Inflammatory macrophage (primary cell): ENCODE data around the gene SIK3.
"Not testable (repeated sequence)": the region's sequence is repeated elsewhere in the genome, so short reads cannot be mapped to it uniquely, and the experiment has no call there.

Experiments
- DNase-seq, 2 donors: peaks; one replicate each; pipeline ENCODE4 v3.0.0-alpha.2; 2020 to 2022
- total RNA-seq, 18 experiments: gene quantifications; one replicate each; lab custom pipeline; 2026; ENCODE audit warnings: mixed read lengths in 6 of 18, inconsistent platforms in 2 of 18; lab: John Stamatoyannopoulos, UW

The SIK3 gene
- 13.3 to 147 (median 30.1) reads per million in 18 experiments for total RNA-seq

DNA sequence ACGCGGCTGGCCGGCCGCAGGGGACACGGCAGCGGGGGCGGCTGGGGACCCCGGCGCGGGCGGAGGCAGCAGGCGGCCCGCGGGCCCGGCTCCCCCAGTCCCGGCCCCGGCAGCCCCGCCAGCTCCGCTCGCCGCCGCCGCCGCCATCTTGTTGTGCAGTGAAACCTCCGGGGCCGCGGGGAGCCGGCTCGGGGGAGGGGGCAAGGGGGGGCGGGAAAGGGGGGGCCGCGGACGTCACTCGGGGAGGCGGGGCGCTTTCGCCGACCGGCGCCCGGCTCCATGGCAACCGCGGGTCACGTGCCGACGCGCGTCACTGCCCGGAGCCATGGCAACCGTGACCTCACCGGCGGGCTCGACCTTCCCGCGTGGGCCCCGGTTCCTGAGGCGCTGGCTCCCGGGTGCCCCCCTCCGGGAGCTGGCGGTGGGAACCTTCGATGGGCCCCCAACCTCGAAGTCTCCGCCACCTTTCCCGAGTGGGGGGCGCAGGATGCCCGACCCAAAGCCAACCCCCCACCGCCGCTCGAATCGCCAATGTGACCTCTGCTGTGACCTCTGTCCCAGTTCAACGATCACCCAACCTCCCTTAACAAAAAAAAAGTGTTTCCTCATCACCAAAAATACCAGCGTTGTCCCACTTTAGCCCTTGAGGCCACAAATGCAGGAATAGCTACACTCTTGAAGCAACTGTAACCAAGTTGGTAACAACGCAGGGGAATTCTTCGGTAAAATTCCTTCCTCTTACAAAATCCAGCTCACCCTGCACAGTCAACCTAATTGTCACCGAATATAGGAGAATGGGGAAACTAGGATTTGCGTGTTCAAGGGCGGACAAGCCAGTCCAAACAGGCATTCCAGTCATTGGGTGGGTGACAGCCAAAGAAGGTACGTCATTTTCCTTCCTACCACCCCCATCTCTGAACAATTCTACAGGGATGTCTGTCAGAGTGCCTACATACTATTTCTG, at the start of gene SIK3:
Gene SIK3 (minus strand): TSS at position 160 of the 964 bp plus-strand sequence. CDS start 13 bp downstream, at position 147.
- DNase-seq: peak; percentile 93 to 96

DNA sequence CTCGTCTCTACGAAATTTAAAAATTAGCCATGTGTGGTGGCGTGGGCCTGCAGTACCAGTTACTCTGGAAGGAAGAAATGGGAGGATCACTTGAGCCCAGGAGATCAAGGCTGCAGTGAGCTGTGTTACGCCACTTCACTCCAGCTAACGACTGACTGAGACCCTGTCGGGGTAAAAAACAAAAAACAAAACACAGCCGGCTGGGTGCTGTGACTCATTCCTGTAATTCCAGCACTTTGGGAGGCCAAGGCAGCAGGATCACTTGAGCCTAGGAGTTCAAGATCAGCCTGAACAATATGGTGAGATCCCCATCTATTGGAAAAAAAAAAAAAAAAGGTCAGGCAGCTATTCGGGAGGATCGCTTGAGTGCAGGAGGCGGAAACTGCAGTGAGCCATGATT, 48.3 kb upstream of the SIK3 start:
- DNase-seq: no peak

DNA sequence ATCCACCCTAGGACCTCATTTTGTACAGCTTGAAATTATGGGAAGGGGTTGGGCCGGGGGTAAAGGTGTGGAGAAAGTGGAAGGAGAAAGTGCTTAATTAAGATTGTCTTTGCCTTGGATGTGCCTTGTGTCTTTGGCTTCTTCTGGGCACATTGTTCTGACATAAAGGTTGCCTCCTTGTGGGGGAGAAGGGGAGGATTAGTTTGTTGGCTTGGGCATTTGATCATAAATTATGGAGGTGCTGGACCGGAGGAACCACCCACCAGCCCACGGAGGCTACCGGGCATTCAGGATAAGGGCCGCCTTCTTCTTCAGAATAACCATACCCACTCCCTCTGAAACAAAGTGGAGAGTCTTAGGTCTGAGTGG, 47.1 kb upstream of the SIK3 start:
- peak; percentile 9 to 12 for DNase-seq

DNA sequence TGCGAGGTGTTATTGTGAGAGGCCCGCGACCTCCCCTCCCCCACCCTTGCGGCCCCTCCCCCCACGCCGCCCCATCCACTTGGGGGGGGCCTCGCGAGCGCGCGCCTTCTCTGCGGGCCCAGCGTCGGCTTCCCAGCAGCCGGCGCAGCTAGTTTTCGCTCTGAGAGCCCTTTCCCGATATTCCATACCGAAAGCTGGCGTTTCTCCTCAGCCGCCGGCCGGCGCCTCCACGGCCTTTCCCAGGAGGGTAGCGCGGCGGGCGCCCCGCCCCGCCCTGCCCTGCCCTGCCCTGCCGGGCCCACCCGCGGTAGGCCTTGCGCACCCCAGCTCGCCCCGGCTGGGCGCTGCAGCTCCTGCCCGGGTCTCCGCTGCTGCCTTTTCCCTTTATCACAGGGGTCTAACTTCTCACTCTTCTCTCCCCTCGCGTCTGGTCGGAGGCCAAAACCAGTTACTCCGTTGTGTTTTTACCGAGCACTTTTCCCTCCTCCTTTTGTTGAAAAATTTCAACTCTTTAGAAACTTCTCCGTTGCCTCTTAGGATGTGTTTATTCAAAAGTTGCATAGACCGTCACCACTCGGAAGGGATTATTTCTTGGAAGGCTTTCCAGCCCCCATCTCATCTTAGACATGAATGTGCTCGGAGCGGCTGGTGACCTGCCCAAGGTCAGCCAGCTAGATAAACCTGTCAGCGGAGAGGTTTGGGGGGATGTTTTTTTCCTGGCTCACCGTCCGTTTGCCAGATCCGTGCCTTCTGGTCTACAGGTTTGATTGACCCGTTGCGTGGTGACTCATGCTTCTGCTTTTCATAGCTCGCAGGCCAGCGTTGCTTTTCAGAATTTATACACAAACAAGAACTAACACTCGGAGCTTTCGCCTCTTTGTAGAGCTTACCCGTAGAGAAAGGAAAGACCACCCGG, 46.5 kb upstream of the SIK3 start:
- peak; percentile 75 to 83 for DNase-seq

DNA sequence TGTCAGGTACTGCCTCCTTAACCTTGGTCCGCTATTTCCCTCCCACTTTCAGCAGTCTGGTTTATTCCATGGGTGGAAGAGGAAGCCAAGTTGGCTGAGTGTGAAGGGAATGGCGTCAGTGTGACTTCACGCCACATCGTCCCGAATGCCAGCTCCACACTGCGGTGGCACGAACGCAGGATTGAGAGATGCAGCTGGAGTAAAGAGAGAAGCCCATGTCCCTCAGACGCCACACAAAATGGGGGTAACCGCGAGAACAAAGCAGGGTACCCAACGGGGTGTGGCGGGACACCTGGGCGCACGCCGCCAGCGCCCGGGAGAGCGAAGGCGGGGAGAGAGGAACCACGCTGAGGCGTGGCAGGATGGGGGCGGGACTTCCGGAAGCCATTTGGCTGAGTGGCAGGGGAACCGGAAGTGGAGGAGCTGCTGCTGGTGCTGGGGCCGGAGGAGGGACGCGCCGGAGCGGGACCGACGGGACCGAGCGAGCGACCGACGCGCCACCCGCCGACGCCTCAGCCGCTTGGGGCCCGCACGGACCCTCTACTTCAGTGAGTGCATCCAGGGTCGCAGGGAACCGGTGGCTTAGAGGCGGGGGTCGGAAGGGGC, 45.7 kb upstream of the SIK3 start, which contains the start of gene PAFAH1B2:
Gene PAFAH1B2 (plus strand): TSS at position 417 of the 606 bp plus-strand sequence. CDS start 8,161 bp downstream, outside the sequence.
- DNase-seq: peak; percentile 96 to 97

DNA sequence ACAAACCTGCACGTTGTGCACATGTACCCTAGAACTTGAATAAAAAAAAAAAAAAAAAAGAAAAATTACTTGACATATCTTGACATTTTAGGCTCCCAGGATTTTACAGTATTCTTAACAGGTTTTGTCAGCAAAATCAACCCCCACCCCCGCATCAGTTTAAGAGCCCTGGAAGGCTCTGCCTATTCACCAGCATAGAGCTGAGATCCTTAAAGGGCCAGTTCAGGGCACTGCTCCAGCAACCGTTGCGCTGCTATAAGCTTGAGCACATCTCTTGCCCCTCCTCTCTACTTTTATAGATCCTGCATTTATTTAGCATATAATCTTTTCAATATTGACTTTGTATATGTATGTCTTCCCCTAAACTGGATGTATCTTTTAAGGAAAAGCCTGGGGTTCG, 45.2 kb upstream of the SIK3 start:
- DNase-seq: peak; percentile 25 to 47

DNA sequence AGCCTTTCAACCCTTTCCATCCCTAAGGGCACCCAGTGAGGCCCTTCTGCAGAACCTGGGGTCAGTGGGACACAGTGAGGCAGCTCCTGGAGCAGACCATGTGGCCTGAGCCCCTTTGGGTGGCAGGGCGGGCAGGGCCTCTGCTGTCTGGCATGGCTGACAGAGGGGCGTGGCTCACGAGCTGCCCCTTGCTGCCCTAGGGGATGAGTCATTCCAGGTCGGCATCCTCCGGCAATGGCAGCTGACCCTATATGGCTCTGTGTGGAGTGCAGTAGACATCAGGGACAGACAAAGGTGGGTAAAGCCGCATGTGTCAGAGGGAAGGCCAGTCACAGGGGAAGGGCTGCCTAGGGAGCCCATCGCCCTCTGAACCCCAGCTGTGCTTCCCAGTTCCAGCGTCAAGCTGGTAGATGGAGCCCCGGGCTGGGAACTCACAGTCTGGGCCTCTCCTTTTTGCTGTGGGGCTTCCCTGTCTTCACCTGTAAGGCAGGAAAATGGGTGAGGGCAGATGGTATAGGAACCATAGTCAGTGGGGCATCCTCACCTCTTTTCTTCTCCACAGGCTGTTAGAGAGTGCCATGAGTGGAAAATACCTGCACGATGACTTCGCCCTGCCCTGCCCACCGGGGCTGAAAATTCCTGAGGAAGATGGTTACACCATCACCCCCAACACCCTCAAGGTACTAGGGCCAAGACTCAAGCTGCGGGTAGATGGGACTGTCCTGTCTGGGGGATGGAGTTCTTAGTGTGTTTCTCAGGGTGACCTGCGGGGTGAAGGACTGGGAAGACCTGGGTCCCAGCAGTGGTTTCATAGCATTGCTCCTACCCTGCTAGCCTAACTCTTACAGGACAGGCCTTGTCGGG, 39.2 kb upstream of the SIK3 start:
- not testable (repeated sequence) for DNase-seq

DNA sequence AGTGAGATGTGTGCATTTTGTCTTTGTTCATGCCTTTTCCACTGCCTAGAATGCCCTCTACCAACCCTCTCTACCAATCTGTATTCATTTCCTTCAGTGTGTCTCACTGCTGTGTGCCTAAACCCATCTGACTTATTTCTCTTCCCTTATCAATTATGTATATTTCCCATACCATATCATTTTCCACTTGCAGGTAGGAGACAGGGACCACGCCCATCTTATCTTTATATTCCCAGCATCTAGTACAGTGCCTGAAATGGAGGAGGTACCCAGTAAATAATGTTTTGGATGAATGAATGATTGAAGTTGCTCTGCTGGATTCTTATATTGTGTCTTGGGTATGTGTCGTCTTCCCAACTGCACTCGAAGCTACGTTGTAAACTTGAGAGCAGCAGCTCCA, 36.8 kb upstream of the SIK3 start:
- not testable (repeated sequence) for DNase-seq

DNA sequence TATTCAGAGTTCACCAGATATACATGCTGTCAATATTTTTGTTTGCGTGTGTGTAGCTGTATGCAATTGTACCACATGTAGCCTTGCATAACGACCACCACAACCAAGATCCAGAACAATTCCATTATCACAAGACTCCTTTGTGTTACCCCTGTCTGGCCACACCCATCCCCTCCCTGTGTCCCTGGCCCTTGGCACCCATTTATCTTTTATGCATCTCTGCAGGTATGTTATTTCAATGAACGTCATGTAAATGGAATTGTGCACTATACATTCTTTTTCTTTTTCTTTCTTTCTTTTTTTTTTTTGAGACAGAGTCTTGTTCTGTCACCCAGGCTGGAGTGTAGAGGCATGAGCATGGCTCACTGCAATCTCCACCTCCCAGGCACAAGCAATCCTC, 36.2 kb upstream of the SIK3 start:
- no peak for DNase-seq

DNA sequence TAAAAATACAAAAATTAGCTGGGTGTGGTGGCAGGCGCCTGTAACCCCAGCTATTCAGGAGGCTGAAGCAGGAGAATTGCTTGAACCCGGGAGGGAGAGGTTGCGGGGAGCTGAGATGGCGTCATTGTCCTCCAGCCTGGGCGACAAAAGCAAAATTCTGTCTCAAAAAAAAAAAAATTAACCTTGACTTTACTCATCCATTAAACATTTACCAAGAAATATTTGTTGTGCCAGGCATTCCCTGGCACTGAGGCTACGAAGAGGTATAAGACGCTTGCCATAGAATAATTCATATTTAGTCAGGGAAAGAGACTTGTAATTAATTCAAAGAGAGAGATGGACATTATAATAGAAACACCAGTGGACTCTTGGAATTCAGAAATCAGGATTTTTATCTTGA, 32.7 kb upstream of the SIK3 start:
- DNase-seq: no peak

DNA sequence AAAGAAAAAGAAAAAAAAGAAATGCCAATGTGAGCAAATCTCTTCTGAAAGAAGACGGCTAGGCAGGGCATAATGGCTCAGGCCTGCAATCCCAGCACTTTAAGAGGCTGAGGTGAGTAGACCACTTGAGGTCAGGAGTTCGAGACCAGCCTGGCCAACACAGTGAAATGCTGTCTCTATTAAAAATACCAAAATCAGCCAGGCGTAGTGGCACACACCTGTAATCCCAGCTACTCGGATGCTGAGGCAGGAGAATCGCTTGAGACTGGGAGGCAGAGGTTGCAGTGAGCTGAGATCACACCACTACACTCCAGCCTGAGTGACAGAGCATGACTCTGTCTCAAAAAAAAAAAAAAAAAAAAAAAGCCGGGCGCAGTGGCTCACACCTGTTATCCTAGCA, 32.2 kb upstream of the SIK3 start:
- DNase-seq: not testable (repeated sequence)

DNA sequence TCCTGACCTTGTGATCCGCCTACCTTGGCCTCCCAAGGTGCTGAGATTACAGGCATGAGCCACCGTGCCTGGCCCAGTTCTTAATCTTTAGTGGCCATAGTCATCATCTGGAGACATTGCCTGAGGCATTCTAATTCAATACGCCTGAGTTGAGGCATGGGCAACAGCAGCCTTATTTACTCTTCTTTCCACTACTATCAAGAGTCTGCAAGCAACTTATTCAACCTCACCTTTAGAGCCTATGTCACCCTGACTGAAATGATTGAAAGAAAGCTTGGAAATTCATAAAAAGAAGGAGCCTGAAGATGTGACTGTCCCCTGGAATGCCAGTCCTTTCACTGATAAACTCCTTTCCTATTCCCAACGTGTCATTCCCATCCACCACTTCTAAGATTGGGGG, 30.1 kb upstream of the SIK3 start:
- no peak for DNase-seq

DNA sequence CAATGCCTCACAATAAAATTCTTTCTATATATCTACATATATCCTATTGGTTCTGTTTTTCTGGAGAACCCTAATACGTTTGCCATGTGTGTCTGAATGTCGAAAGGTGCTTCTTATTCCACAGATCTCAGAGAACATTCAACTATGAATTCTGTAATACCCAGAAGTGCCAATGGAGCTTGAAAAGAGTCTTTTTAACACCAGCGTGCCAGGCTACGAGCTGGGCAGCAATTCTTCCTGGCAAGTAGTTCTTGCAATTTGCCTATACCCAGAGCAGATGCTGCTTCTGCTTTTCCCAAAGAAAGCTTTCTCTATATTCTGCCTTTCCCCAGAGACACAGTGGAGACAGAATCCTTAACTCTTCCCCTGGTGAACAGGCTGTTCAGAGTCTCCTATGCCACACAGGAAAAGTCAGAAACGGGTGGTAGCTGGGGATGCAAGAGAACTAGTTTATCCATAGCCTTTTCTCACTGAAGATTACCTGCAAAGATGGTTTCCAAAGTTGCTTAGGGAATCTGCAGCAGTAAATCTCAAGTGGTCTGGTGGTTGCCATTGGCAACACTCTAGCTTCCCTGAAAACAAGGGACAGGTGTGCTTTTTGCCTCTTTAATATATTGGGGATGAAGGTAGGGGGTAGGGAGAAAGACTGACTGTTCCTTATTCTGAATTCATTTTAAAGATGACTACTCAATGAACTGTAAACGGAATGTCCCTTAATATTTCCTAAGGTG, 29.1 kb upstream of the SIK3 start:
- no peak for DNase-seq

DNA sequence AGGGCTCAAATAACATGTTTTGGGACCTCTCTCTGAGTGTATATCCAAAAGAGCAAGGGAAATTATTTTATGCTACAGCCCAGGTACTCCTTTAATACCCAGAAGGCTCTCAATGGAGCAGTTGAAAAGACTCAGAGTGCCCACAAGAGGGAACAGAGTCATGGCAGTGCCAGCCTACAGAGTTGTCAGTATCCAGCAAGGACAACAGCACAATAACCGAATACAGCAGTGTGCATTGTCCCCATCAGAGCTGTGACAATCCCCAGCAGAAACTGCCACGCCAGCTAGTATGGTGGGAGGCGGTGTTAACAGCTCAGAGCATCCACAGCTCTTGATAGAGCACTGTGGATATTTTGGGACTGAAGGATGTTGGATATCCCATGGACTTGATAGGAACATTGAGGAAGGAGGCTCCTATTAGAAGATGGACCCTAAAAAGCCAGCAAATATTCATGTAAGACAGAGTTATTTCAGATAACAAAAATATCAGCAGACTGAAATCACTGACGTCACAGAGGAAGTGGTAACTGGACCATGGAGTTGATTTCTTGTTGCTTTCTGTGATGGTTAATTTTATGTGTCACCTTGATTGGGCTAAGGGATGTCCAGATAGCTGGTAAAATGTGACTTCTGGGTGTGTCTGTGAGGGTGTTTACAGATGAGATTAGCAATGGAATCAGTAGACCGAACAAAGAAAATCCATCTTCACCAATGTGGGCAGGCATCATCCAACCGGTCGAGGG, 28.2 kb upstream of the SIK3 start:
- no peak for DNase-seq

DNA sequence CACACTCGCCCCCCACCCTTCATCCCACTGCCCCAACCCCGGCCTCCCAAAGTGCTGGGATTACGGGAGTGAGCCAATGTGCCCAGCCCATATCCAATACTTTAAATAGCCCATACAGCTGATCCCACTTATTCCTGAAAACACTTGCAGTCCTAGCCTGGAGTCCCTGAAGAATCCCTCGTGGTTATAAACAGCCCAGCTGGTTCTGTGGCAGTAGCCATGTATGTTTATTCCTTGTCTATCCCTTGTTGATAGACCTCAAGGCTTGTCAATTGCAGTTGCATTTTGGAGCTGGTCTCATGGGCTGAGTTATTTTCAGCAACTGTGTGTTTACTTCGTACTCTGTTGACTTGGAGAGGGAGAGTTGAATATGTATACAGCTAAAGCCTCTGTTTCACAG, 24.3 kb upstream of the SIK3 start:
- no peak for DNase-seq

DNA sequence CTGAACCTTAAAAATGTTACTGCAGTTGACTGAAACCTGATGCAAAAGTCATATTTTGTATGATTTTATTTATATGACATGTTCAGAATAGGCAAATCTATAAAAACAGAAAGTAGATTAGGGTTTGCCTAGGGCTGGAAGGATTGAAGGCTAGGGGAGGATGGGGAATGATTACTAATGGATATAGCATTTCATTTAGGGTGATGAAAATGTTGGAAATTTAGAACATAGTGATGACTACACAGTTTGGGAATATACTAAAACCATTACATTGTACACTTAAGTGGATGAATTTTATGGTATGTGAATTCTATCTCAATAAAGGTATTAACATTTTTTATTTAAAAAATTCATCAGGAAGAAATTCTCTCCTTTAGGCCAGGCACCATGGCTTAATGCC, 22.9 kb upstream of the SIK3 start:
- DNase-seq: no peak

DNA sequence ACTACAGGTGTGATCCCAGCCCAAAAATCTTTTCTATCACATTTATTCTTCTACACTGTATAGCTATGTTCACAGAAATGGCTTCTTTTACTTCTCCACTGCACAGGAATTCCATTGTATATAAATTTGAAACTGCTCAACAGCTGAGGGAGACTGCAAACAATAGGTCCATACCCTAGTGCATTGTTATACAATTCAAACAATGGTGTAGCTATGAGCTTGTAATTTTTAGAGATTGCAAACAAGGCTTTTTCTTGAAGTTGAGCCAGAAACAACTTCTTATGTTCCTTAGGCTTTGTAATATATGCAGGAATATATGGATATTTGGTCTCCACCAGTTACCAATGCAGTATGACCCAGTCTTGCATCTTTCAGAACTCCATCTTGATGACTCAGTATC, 19.5 kb upstream of the SIK3 start:
- no peak for DNase-seq

DNA sequence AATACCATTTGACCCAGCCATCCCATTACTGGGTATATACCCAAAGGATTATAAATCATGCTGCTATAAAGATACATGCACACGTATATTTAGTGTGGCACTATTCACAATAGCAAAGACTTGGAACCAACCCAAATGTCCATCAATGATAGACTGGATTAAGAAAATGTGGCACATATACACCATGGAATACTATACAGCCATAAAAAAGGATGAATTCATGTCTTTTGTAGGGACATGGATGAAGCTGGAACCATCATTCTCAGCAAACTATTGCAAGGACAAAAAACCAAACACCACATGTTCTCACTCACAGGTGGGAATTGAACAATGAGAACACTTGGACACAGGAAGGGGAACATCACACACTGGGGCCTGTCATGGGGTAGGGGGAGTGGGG, 14.7 kb upstream of the SIK3 start:
- not testable (repeated sequence) for DNase-seq

DNA sequence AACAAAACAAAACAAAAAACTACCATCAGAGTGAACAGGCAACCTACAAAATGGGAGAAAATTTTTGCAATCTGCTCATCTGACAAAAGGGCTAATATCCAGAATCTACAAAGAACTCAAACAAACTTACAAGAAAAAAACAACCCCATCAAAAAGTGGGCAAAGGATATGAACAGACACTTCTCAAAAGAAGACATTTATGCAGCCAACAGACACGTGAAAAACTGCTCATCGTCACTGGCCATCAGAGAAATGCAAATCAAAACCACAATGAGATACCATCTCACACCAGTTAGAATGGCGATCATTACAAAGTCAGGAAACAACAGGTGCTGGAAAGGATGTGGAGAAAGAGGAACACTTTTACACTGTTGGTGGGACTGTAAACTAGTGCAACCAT, 14.3 kb upstream of the SIK3 start:
- not testable (repeated sequence) for DNase-seq

DNA sequence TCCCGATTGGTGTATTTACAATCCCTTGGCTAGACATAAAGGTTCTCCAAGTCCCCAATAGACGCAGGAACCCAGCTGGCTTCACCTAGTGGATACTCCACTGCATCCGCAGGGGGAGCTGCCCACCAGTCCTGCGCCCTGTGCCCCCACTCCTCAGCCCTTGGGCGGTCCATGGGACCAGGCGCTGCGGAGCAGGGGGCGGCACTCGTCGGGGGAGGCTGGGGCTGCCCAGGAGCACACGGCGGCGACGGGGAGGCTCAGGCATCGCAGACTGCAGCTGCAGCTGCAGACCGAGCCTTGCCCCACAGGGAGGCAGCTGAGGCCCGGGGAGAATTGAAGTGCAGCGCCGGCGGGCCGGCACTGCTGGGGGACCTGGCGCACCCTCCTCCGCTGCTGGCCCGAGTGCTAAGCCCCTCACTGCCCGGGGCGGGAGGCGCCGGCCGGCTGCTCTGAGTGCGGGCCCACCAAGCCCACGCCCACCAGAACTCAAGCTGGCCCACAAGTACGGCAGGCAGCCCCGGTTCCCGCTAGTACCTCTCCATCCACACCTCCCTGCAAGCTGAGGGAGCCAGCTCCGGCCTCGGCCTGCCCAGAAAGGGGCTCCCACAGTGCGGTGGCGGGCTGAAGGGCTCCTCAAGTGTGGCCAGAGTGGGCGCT, 12.2 kb upstream of the SIK3 start:
- DNase-seq: no peak
